Skin of body (tissue), 2 donors: Measurements from ENCODE around the gene RAI1. TPM values are rescaled to one million over a fixed set of nuclear protein-coding genes. Genes with fewer than 3 reads are reported as not detected.

ENCODE experiments used
- DNase-seq: peaks from one replicate; lab custom pipeline; 2025; lab: John Stamatoyannopoulos, UW
- total RNA-seq: library from RNA; depleted of rRNA; stranded (reverse); fragments of >200 nt; gene quantifications from one replicate; pipeline ENCODE4 v1.2.3, GENCODE V29; 2014

Gene RAI1
- total RNA-seq, 1 donor from 2014 or later: 11.4 TPM

- no peak for DNase-seq
Measured at GRCh38 chr17:17730250-17730935, 49.1 kb downstream of the RAI1 start.

GRCh38 chr17:17732444-17732843, 51.2 kb downstream of the RAI1 start:
- no peak for DNase-seq

DNA sequence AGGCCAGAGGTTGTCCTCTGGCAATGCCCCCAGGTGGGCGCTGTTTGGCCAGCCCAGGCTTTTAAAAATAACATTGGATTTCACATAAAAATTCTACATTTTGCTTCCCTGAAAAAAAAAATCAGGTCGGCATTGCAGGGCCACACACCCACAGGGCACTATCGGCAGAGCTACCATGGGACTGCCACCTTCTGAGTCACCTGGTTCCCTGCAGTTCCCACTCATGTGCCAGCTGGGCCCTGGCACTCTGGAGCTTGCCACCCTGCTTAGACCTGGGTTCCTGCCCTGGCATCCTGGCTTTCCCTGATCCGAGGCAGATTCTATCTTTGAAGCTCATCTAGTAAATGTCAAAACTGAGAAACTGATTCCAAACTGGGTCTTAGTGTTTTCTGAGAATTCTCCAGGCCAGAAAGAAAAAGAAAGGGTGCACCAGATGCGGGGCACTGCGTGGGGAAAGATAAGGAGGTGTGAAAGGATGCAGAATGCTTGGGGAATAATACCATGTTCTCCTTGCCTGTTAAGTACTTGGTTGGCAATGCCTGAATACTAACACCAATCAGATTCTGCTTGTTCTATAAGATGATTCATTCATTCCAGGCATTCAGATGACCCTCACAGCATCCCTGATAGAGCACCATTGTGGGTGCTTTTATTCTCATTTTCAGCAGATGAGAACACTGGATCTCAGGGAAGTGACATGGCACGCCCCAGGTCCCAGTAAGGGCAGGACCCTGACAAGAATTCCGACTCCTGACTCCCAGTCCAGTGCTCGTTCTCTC, 51.8 kb downstream of the RAI1 start:
- no peak for DNase-seq

GRCh38 chr17:17736205-17737183, 55.2 kb downstream of the RAI1 start:
- DNase-seq: no peak

- no peak for DNase-seq
Measured at GRCh38 chr17:17737961-17738894, 57.0 kb downstream of the RAI1 start.

DNA sequence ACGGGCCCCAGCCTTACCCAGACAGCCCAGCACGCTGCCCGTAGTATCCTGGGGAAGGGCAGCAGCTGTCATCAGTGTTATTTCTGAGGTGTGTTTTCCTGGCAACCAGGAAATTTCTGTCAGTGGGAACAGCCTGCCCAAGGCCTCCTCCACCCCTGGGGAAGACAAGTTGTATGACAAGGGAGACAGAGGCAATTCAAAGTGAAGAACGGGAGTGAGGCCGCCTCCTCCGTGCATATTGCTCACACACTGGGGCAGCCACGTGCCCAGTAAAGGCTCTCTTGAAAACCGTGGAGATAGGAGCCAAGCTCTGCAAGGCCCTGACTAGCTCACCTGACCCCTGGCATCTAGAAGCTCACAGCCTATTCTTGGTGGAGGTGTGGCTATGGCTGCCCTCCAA, 57.6 kb downstream of the RAI1 start:
- DNase-seq: no peak

DNA sequence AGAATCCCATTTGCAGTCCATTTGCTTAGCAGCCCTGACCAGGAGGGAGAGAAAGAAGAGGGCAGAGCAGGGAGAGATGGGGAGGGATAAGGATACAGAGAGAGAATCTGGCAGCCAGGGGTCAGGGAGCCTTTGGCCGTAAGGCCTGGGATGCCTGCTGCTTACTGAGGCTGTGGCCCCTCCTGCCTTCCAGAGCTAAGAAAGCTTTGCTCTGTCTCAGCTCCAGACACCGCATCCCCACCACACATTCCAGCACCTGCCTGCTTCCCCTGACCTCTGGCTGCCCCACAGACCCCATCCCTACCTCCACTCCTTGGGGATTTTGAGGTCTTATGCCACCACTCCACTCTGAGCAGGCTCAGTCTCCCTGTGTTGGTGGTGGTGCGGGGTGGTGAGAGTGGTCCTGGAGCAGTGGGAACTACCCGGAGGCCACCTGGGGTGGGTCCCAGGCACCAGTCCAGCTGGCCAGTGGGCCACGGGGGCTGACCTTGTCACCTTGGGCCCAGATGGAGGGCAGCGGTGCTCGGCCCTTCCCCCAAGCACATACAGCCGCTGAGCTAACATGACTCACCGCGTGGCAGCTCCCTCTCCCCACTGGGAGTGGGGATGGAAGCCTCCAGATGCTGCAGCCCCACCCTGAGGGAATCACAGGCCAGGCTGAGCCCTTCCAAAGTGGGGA, 58.3 kb downstream of the RAI1 start:
- no peak for DNase-seq

DNA sequence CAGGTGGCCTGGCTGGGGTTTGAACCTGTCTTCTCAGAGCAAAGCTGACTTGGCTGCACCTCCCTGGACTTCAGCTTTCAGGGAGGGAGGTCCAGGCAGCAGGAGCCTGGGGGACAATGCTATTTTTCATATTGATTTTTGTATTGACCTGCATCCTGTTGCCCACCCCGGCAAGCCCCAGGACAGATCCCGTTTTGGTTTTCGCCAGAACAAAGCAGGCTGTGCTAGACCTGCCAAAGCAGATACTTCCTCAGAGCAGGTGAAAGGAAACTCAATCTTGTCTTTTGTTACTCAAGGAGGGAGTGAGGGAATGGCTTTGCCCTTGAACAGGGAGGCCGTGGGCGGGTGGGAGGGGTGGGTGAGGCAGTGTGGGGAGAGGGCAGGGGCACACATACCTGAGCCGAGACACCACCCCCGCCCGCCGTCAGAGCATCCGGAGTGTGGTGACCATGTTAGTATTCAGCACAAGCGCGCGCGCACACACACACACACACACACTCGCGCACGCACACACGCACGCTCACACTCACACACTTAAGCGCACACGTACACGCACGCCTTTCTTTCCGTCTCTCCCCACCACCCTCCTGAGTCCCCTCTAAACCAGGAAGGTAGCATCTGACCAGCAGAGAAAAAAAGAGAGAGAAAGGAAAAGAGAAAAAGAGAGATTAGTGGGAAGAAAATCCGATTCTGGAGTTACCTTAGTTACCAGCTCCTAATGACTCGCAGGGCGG, 59.5 kb downstream of the RAI1 start:
- no peak for DNase-seq

DNA sequence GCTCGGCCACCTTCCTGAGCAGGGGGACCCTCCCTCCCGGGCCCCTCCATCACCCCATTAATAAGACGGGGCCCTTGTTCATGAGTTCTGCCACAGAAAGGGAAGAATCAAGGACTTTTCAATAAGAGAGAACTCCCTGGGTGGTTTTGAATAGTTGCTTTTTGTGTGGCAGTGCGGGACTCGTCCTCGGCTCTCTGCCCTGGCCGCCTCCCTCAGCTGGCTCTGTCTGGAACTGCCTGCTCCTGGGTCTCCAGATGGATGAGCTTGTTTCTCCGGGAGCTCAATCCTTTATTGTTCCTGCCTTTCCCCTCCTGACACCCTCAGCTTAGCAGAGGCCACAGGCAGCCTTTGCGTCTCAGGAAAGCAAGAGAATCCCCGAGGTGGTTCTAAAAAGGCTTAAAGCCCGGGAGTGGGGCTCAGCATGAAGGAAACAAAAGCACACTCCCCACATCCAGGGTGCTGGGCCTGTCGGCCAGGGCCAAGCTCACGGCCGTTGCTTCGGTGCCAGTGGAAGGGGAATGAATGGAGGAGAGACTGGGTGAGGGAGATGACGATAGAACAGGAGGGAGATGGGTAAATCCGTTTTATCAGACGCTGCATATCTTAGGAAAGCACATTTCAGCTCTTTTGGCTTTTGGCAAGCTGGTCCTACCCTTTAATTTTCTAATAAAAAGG, 60.2 kb downstream of the RAI1 start:
- peak; percentile 56 for DNase-seq

- DNase-seq: no peak
Measured at GRCh38 chr17:17742133-17742621, 60.9 kb downstream of the RAI1 start.

- no peak for DNase-seq
Measured at GRCh38 chr17:17742688-17743390, 61.6 kb downstream of the RAI1 start.

DNA sequence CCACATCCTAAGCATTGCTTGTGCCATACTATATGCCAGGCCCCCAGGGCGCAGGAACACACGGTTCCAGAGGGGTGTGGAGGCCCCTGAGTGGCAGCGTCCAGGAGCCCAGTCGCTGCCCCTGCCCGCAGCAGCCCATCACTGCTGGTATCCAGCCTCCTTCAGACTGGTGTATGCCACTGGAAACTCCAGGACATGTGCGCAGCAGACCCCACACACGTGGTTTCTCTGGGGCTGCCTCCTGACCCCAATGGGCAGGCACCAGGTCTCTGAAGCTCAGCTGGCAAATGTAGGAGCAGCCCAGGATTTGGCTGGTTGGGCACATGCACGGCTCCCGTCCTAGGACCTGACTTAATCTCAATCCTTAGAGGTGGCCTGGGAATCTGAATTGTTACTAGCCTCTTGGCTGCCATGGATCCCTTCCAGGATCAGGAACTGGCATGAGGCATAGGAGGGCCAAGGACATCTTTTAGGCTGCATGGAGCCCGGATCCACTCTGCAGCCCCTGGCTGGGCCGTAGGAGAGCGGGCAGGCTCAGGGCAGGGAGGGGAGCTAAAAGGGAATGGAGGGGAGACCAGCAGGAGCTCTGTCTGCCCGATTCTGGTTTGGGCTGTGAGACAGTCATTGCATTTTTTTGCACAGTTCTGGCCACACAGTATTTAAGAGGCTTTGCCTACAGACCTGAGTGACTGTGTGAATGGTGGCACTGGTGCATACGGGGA, 62.3 kb downstream of the RAI1 start:
- no peak for DNase-seq

- no peak for DNase-seq
Measured at GRCh38 chr17:17744116-17744515, 62.9 kb downstream of the RAI1 start.

DNA sequence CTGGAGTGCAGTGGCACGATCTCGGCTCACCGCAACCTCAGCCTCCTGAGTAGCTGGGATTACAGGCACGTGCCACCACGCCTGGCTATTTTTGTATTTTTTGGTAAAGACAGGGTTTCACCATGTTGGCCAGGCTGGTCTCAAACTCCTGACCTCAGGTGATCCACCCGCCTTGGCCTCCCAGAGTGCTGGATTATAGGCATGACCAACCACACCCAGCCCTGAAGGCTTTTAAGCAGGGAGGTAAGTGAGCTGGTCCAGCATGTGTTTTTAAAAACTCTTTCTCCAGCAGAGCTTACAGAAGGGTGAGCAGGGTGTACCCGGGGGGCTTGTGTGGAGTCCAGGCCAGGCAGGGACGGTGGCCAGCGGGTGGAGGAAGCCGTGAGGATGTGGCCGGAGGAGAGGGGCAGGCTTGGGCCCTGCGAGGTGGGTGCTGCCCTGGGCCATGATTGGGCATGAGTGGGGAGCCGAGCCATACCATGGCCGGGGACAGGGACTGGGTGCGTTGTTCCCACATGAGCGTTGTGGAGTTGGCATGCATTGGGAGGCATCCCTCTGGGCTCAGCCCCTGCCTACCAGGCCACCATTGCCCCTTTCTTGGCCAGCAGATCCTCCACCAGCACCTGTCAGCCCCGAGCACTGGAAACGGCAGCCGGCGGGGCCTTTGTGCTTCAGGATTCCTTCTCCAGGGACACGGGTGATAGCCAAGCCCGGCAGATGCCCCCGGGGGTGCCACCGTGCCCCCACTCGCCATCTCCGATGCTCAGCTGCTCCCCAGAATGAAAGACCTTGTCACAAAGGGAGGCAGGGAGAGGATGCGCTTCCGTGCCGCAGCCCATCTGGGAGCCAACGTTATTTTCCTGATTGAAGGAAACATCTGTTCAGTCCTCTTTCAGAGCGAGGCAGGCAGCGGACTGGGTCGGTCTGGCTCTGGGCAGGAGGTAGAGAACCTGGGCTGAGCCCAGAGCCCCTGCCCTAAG, 64.5 kb downstream of the RAI1 start:
- DNase-seq: no peak

DNA sequence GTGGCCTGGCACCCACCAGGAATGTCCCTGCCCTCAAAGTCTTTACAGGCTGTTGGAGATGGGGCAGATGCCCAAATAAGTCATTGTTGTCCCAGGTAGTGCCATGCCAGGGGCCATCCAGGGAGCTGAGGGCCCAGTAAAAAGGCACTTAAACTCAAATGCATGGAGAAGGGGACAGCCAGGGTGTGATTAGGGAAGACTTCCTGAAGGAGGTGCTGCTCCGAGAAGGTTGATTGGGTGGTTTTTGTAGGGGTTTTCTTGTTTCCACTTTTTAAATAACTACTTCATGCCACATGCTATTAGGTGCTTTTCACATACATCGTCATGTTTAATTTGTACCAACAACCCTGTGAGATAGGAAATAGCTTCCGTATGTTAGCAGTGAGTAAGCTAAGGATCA, 66.9 kb downstream of the RAI1 start:
- DNase-seq: no peak

DNA sequence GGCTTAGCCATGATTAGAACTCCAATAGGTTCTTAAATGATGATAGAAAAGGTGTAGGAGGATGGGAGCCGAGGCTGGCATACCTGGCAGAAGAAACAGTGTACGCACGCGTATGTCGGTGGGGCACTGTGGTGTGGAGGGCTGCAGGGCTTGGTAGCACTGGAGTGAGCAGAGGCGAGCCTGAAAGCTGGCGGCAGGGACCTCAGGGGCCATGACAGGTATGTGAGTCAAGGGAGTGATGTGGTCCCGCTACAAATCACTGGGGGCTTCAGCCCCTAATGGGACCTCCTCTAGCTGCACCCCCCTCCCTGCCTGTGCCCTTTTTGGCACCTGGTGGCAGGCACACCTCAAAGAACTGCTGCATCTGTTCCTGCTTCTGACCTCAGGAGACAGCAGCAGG, 67.3 kb downstream of the RAI1 start:
- DNase-seq: no peak
